IMR-90 (cell line): ENCODE measurements around the gene AKT3. TPM values are rescaled to one million over a fixed set of nuclear protein-coding genes. Genes with fewer than 3 reads are reported as not detected.

Experiments used
- ATAC-seq: fragments of 200-7000 bp; cut with Tn5 transposase; 2 replicates; pipeline ENCODE4 v1.9.1; 2020; ENCODE audit warnings: low read depth, mild to moderate bottlenecking, moderate library complexity
- BruUV-seq: library from RNA; stranded (reverse); fragments of 400-500 nt; replicated peaks from 2 replicates; lab custom pipeline; 2021; lab: Mats Ljungman, UMichigan
- CTCF ChIA-PET: fragments of 300-600 bp; formaldehyde crosslinking; extraction: SDS; loops from one replicate; lab custom pipeline; 2021; ENCODE audit warnings: antibody characterized with exemption; lab: Yijun Ruan, JAX
- POLR2A ChIA-PET: fragments of 300-600 bp; sonication (Branson Sonifier 250); formaldehyde crosslinking; loops from one replicate; lab custom pipeline; 2022; ENCODE audit warnings: antibody characterized with exemption; ENCODE audit not compliant: unreplicated experiment; lab: Charles Lee
- DNase-seq: peaks from one replicate; pipeline ENCODE4 v3.0.0; 2013
- H2AFZ ChIP-seq: replicated peaks from 2 replicates; pipeline ENCODE3; 2013; ENCODE audit warnings: low read length, mild to moderate bottlenecking; ENCODE audit not compliant: poor library complexity
- H2AK5ac ChIP-seq: 2 replicates; pipeline ENCODE4 v1.6.1; 2013; ENCODE audit warnings: low read depth, low read length, inconsistent platforms
- H2AK9ac ChIP-seq: replicated peaks from 2 replicates; pipeline ENCODE3; 2013; ENCODE audit warnings: mild to moderate bottlenecking, low read depth, low read length, moderate library complexity; ENCODE audit not compliant: poor library complexity
- H2BK120ac ChIP-seq: 2 replicates; pipeline ENCODE4 v1.6.1; 2013; ENCODE audit warnings: low read depth, low read length, inconsistent platforms
- H2BK15ac ChIP-seq: 3 replicates; pipeline ENCODE4 v1.6.1; 2013; ENCODE audit warnings: low read depth, low read length, inconsistent platforms
- H2BK20ac ChIP-seq: 2 replicates; pipeline ENCODE4 v1.6.1; 2013; ENCODE audit warnings: low read depth, mild to moderate bottlenecking, inconsistent platforms, low read length, moderate library complexity
- H2BK5ac ChIP-seq: 2 replicates; pipeline ENCODE4 v1.6.1; 2013; ENCODE audit warnings: mild to moderate bottlenecking, low read depth, low read length, inconsistent platforms; ENCODE audit not compliant: poor library complexity, severe bottlenecking
- H3K14ac ChIP-seq: replicated peaks from 2 replicates; pipeline ENCODE4 v1.6.1; 2013; ENCODE audit warnings: low read depth, low read length, inconsistent platforms
- H3K18ac ChIP-seq: 2 replicates; pipeline ENCODE4 v1.6.1; 2013; ENCODE audit warnings: low read depth, low read length, control low read depth
- H3K23ac ChIP-seq: 2 replicates; pipeline ENCODE4 v1.6.1; 2013; ENCODE audit warnings: low read depth, low read length, inconsistent platforms
- H3K27ac ChIP-seq: 2 replicates; pipeline ENCODE4 v1.5.1; 2013; ENCODE audit warnings: mild to moderate bottlenecking, control low read depth, low read length; ENCODE audit not compliant: insufficient read depth
- H3K27me3 ChIP-seq: 2 replicates; pipeline ENCODE4 v1.6.1; 2013; ENCODE audit warnings: low read length; ENCODE audit not compliant: control insufficient read depth, insufficient read depth
- H3K36me3 ChIP-seq: 2 replicates; pipeline ENCODE4 v1.6.1; 2013; ENCODE audit warnings: low read length, mixed read lengths; ENCODE audit not compliant: control insufficient read depth, insufficient read depth
- H3K4ac ChIP-seq: 2 replicates; pipeline ENCODE4 v1.6.1; 2013; ENCODE audit warnings: low read depth, low read length, inconsistent platforms
- H3K4me1 ChIP-seq: 2 replicates; pipeline ENCODE4 v1.6.1; 2013; ENCODE audit warnings: low read length, mixed read lengths; ENCODE audit not compliant: control insufficient read depth, insufficient read depth
- H3K4me2 ChIP-seq: 2 replicates; pipeline ENCODE4 v1.6.1; 2013; ENCODE audit warnings: low read depth, mild to moderate bottlenecking, control low read depth, low read length, moderate library complexity
- H3K4me3 ChIP-seq: 2 replicates; pipeline ENCODE4 v1.5.1; 2013; ENCODE audit warnings: low read depth, mild to moderate bottlenecking, control low read depth, low read length, moderate library complexity; ENCODE audit not compliant: insufficient read depth
- H3K56ac ChIP-seq: 2 replicates; pipeline ENCODE4 v1.6.1; 2013; ENCODE audit warnings: low read length, inconsistent platforms; ENCODE audit not compliant: insufficient read depth; ENCODE audit errors: extremely low read depth
- H3K79me1 ChIP-seq, 2 experiments: 2 replicates each; pipeline ENCODE4 v1.6.1; 2013; ENCODE audit warnings: low read length in 2 of 2, inconsistent platforms in 1 of 2, low read depth in 1 of 2
- H3K9ac ChIP-seq: 2 replicates; pipeline ENCODE4 v1.6.1; 2013; ENCODE audit warnings: low read depth, low read length, control low read depth
- H3K9me1 ChIP-seq: 2 replicates; pipeline ENCODE4 v1.6.1; 2013; ENCODE audit warnings: low read length, inconsistent platforms; ENCODE audit not compliant: insufficient read depth
- H3K9me3 ChIP-seq: 2 replicates; pipeline ENCODE4 v1.6.1; 2013; ENCODE audit warnings: low read length; ENCODE audit not compliant: control insufficient read depth, insufficient read depth
- H4K20me1 ChIP-seq: 2 replicates; pipeline ENCODE4 v1.6.1; 2013; ENCODE audit warnings: low read length, inconsistent platforms; ENCODE audit not compliant: insufficient read depth
- H4K5ac ChIP-seq: 2 replicates; pipeline ENCODE4 v1.6.1; 2013; ENCODE audit warnings: mild to moderate bottlenecking, low read depth, low read length, control low read depth
- H4K8ac ChIP-seq, 2 experiments: 2 replicates each; pipeline ENCODE4 v1.6.1; 2013; ENCODE audit warnings: low read depth in 2 of 2, low read length in 2 of 2, control low read depth in 1 of 2, inconsistent platforms in 1 of 2
- H4K91ac ChIP-seq: 2 replicates; pipeline ENCODE4 v1.6.1; 2013; ENCODE audit warnings: low read depth, low read length, inconsistent platforms; ENCODE audit not compliant: insufficient read depth
- CEBPB ChIP-seq: IDR thresholded peaks from 2 replicates; pipeline ENCODE4 v1.6.1; 2012; ENCODE audit warnings: low read depth, low read length, improper control_type of control experiment
- MAFK ChIP-seq: IDR thresholded peaks from 2 replicates; pipeline ENCODE4 v1.6.1; 2012; ENCODE audit warnings: low read depth, low read length, improper control_type of control experiment
- MXI1 ChIP-seq: IDR thresholded peaks from 2 replicates; pipeline ENCODE4 v1.6.1; 2012; ENCODE audit warnings: low read depth, mild to moderate bottlenecking, low read length, moderate library complexity, borderline replicate concordance
- NFE2L2 ChIP-seq: fragments of 150-350 bp; IDR thresholded peaks from 2 replicates; pipeline ENCODE4 v1.6.1; 2016; ENCODE audit warnings: low read depth, mild to moderate bottlenecking, low read length
- POLR2A ChIP-seq: IDR thresholded peaks from 2 replicates; pipeline ENCODE4 v1.6.1; 2012; ENCODE audit warnings: mild to moderate bottlenecking, low read depth, low read length
- RAD21 ChIP-seq: IDR thresholded peaks from 2 replicates; pipeline ENCODE4 v1.6.1; 2012; ENCODE audit warnings: low read length, improper control_type of control experiment
- RCOR1 ChIP-seq: IDR thresholded peaks from 2 replicates; pipeline ENCODE4 v1.6.1; 2012; ENCODE audit warnings: mild to moderate bottlenecking, low read length, improper control_type of control experiment; ENCODE audit not compliant: insufficient replicate concordance
- RFX5 ChIP-seq: IDR thresholded peaks from 2 replicates; pipeline ENCODE4 v1.8.0; 2012; ENCODE audit warnings: low read depth, mild to moderate bottlenecking, low read length, moderate library complexity
- SMC3 ChIP-seq: fragments of 150-350 bp; IDR thresholded peaks from 2 replicates; pipeline ENCODE4 v1.6.1; 2016; ENCODE audit warnings: low read depth, mild to moderate bottlenecking, antibody characterized with exemption, low read length, moderate library complexity
- WGBS, 2 experiments: methylation state at CpG; one replicate each; pipeline versions ENCODE4 v1.1.5 to v1.1.7; 2013; ENCODE audit warnings: missing lambda C conversion rate in 2 of 2; ENCODE audit not compliant: insufficient read length in 1 of 2; ENCODE audit errors: extremely low coverage in 2 of 2; 5-methylcytosine and 5-hydroxymethylcytosine counted together
- dilution Hi-C: fragments of 300-500 bp; cut with HindIII; formaldehyde crosslinking; loops from one replicate; pipeline ENCODE4 v1.14.3; 2018; ENCODE audit warnings: low sequenced_read_pairs; ENCODE audit not compliant: unreplicated experiment
- in situ Hi-C: fragments of 300-500 bp; cut with MboI; formaldehyde crosslinking; loops from 3 replicates; pipeline ENCODE4 v1.14.3; 2019; ENCODE audit warnings: low sequenced_read_pairs, inconsistent platforms, mixed read lengths
- intact Hi-C: fragments of 100-400 bp; cut with micrococcal nuclease; formaldehyde crosslinking; loops from 2 replicates; pipeline ENCODE4 v1.10.0; 2022
- polyA plus RNA-seq, 3 experiments: library from polyadenylated mRNA; depleted of rRNA; stranded (reverse); fragments of >200 nt; gene quantifications; 2 replicates each; pipeline ENCODE4 v1.2.3, GENCODE V29; 2012; ENCODE audit warnings: low replicate concordance in 1 of 3
- total RNA-seq: library from RNA; depleted of rRNA; stranded (reverse); fragments of >200 nt; gene quantifications from 2 replicates; pipeline ENCODE4 v1.2.3, GENCODE V29; 2012
- TF ChIP-seq, protein P1 (sequence below): conservative IDR thresholded peaks from 2 replicates; pipeline ENCODE4 v1.5.1; 2012; ENCODE audit warnings: mild to moderate bottlenecking, low read depth, low read length, improper control_type of control experiment
- TF ChIP-seq, protein P2 (sequence below): fragments of 150-350 bp; IDR thresholded peaks from 2 replicates; pipeline ENCODE4 v1.6.1; 2016; ENCODE audit warnings: low read depth, mild to moderate bottlenecking, low read length, moderate library complexity, borderline replicate concordance

AKT3 gene
- total and polyA plus RNA-seq, 2 of the 4 experiments (the other 2 are of a cell fraction) = 15.2 to 19.4 TPM

DNA sequence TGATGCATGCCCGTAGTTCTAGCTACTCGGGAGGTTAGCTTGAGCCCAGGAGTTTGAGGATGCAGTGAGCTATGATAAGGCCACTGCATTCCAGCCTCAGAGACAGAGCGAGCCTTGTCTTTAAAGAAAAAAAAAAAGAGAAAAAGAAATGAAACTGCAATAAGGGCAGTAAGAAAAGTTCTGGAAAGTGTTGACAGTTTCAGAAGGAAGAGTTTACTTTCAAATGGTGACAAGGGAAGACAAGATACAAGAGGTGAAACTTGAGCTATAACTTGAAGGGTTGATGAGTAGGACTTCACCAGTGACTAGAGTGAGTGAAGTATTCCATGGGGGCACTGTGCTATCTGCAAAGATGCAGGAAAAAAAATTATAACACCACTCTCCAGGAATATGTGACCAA, 125.0 kb downstream of the AKT3 start:
- no peak overlapping the region for H2BK15ac ChIP-seq
- no peak overlapping the region for H2BK120ac ChIP-seq
- no peak for ATAC-seq
- no peak overlapping the region for H2BK5ac ChIP-seq
- H4K8ac ChIP-seq = no peak overlapping the region
- H3K4me3 ChIP-seq = no peak overlapping the region
- 75% methylated on average over 2 of the region's 3 CpGs; no CpG with 5 or more reads in 1 of the 2 experiments for WGBS, 2 experiments
- H2AFZ ChIP-seq = no peak overlapping the region
- H2AK9ac ChIP-seq = no peak overlapping the region
- no peaks in the 10 kb centered on the region for H3K9me3 ChIP-seq
- no peak overlapping the region for H3K23ac ChIP-seq
- in situ Hi-C loops = loop anchor here (25.0 kb wide), 1 partner anchor 537 kb away; no protein-coding TSS in a partner anchor
- H3K14ac ChIP-seq = 0 out of 2 replicates have a peak overlapping the region, but pooled peaks have one; percentile 7
- H3K79me1 ChIP-seq = peaks cover 32 to 45% of the 10 kb centered on the region in 2 experiments
- BruUV-seq = no TSS peak
- H3K36me3 ChIP-seq = peaks cover 3% of the 10 kb centered on the region; the same call in 1 of the 2 replicates
- no peak overlapping the region for H3K56ac ChIP-seq
- H3K4ac ChIP-seq = no peak overlapping the region
- H3K27ac ChIP-seq = no peak overlapping the region
- no peak for DNase-seq
- H2AK5ac ChIP-seq = no peak overlapping the region
- no peak overlapping the region for H3K18ac ChIP-seq
- no peak overlapping the region for H4K5ac ChIP-seq
- no peaks in the 10 kb centered on the region for H3K9me1 ChIP-seq
- POLR2A ChIA-PET = no interaction called here
- intact Hi-C loops = no loop called here
- H3K27me3 ChIP-seq = no peaks in the 10 kb centered on the region
- dilution Hi-C loops = no loop called here
- H3K4me1 ChIP-seq = peaks cover 4% of the 10 kb centered on the region; the same call in 1 of the 2 replicates
- no peak overlapping the region for H3K9ac ChIP-seq
- no peaks in the 10 kb centered on the region; the same call in 1 of the 2 replicates for H4K20me1 ChIP-seq
- no peak for TF ChIP-seq MAFK
- TF ChIP-seq NFE2L2 = no peak
- TF ChIP-seq CEBPB = no peak
- TF ChIP-seq, protein P1, sequence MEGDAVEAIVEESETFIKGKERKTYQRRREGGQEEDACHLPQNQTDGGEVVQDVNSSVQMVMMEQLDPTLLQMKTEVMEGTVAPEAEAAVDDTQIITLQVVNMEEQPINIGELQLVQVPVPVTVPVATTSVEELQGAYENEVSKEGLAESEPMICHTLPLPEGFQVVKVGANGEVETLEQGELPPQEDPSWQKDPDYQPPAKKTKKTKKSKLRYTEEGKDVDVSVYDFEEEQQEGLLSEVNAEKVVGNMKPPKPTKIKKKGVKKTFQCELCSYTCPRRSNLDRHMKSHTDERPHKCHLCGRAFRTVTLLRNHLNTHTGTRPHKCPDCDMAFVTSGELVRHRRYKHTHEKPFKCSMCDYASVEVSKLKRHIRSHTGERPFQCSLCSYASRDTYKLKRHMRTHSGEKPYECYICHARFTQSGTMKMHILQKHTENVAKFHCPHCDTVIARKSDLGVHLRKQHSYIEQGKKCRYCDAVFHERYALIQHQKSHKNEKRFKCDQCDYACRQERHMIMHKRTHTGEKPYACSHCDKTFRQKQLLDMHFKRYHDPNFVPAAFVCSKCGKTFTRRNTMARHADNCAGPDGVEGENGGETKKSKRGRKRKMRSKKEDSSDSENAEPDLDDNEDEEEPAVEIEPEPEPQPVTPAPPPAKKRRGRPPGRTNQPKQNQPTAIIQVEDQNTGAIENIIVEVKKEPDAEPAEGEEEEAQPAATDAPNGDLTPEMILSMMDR = no peak
- no peak for TF ChIP-seq MXI1
- no peak for TF ChIP-seq SMC3
- TF ChIP-seq, protein P2, sequence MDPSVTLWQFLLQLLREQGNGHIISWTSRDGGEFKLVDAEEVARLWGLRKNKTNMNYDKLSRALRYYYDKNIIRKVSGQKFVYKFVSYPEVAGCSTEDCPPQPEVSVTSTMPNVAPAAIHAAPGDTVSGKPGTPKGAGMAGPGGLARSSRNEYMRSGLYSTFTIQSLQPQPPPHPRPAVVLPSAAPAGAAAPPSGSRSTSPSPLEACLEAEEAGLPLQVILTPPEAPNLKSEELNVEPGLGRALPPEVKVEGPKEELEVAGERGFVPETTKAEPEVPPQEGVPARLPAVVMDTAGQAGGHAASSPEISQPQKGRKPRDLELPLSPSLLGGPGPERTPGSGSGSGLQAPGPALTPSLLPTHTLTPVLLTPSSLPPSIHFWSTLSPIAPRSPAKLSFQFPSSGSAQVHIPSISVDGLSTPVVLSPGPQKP = no peak
- no peak for TF ChIP-seq RFX5
- TF ChIP-seq POLR2A = no peak
- TF ChIP-seq RCOR1 = no peak
- TF ChIP-seq RAD21 = no peak
- no peak overlapping the region for H4K91ac ChIP-seq
- no peak overlapping the region for H2BK20ac ChIP-seq
- CTCF ChIA-PET = interaction anchor here (0.6 kb wide), 2 partner anchors 25 to 83 kb away, joined by 3 to 6 read pairs; no protein-coding TSS in a partner anchor
- 0 out of 2 replicates have a peak overlapping the region, but pooled peaks have one; percentile 4 for H3K4me2 ChIP-seq
